Measurements from ENCODE around the gene TCOF1.

- TF ChIP-seq POLR2A (IDR thresholded peaks at IDR 0.05; ENCODE audit: low read length) (no peak), GATA1 (IDR thresholded peaks at IDR 0.05; ENCODE audit: low read depth, low read length) (no peak)
Observed at GRCh38 chr5:150322202-150322601, 35.3 kb upstream of the TCOF1 start.

Data from erythroblast (primary cell).